Astrocyte (in vitro differentiated cells and primary cell): ENCODE results near the gene BCL2L14. TPM values are rescaled to one million over a fixed set of nuclear protein-coding genes. Genes with fewer than 3 reads are reported as not detected.

Experiments used
- DNase-seq: peaks from one replicate; pipeline ENCODE4 v3.0.0-alpha.2; 2010; ENCODE audit warnings: low read depth
- FAIRE-seq: peaks from 2 replicates; lab custom pipeline; 2011; peaks lifted over from hg19 to GRCh38; lab: Jason Lieb, UNC
- H2AFZ ChIP-seq: 2 replicates; pipeline ENCODE4 v1.6.0; 2012; ENCODE audit warnings: low read depth, low read length, inconsistent platforms
- H3K27ac ChIP-seq: 2 replicates; pipeline ENCODE4 v1.5.1; 2011; ENCODE audit warnings: low read depth, low read length, inconsistent platforms
- H3K27me3 ChIP-seq: 2 replicates; pipeline ENCODE4 v1.6.0; 2011; ENCODE audit warnings: low read length, inconsistent platforms; ENCODE audit not compliant: insufficient read depth
- H3K36me3 ChIP-seq: 2 replicates; pipeline ENCODE4 v1.5.1; 2011; ENCODE audit warnings: low read length, inconsistent platforms; ENCODE audit not compliant: insufficient read depth
- H3K4me1 ChIP-seq: 2 replicates; pipeline ENCODE4 v1.5.1; 2011; ENCODE audit warnings: low read length, inconsistent platforms; ENCODE audit not compliant: insufficient read depth
- H3K4me2 ChIP-seq: 2 replicates; pipeline ENCODE4 v1.6.0; 2012; ENCODE audit warnings: low read length, inconsistent platforms
- H3K4me3 ChIP-seq: 2 replicates; pipeline ENCODE4 v1.5.1; 2011; ENCODE audit warnings: low read depth, mild to moderate bottlenecking, low read length, inconsistent platforms; ENCODE audit not compliant: insufficient read depth
- H3K79me2 ChIP-seq: 2 replicates; pipeline ENCODE4 v1.6.0; 2012; ENCODE audit warnings: mild to moderate bottlenecking, low read length, inconsistent platforms; ENCODE audit not compliant: insufficient read depth
- H3K9ac ChIP-seq: 2 replicates; pipeline ENCODE4 v1.6.0; 2012; ENCODE audit warnings: mild to moderate bottlenecking, low read length, inconsistent platforms
- H3K9me3 ChIP-seq: 2 replicates; pipeline ENCODE4 v1.5.1; 2012; ENCODE audit warnings: low read depth, mild to moderate bottlenecking, low read length, inconsistent platforms; ENCODE audit not compliant: insufficient read depth
- H4K20me1 ChIP-seq: 2 replicates; pipeline ENCODE4 v1.6.0; 2012; ENCODE audit warnings: low read length, inconsistent platforms; ENCODE audit not compliant: insufficient read depth
- H3K27ac Mint-ChIP-seq: one replicate; pipeline ENCODE4 v1.8.0; 2021; ENCODE audit warnings: mild to moderate bottlenecking, mixed read lengths; ENCODE audit not compliant: unreplicated experiment
- H3K27me3 Mint-ChIP-seq: one replicate; pipeline ENCODE4 v1.8.0; 2021; ENCODE audit warnings: low read depth, mixed read lengths; ENCODE audit not compliant: unreplicated experiment
- H3K36me3 Mint-ChIP-seq: one replicate; pipeline ENCODE4 v1.8.0; 2021; ENCODE audit warnings: low read depth, mixed read lengths; ENCODE audit not compliant: unreplicated experiment
- H3K4me1 Mint-ChIP-seq: one replicate; pipeline ENCODE4 v1.8.0; 2021; ENCODE audit warnings: low read depth, mixed read lengths; ENCODE audit not compliant: unreplicated experiment
- H3K4me3 Mint-ChIP-seq: one replicate; pipeline ENCODE4 v1.8.0; 2021; ENCODE audit warnings: mild to moderate bottlenecking, moderate library complexity, mixed read lengths; ENCODE audit not compliant: unreplicated experiment
- H3K9me3 Mint-ChIP-seq: one replicate; pipeline ENCODE4 v1.8.0; 2021; ENCODE audit warnings: mild to moderate bottlenecking, mixed read lengths; ENCODE audit not compliant: unreplicated experiment
- EZH2 ChIP-seq: IDR thresholded peaks from 2 replicates; pipeline ENCODE4 v1.6.1; 2012; ENCODE audit warnings: mild to moderate bottlenecking, low read length, inconsistent platforms; ENCODE audit not compliant: insufficient read depth
- total RNA-seq: library from RNA; stranded (reverse); gene quantifications from 2 replicates; pipeline ENCODE4 v1.2.1, GENCODE V29; 2021
- TF ChIP-seq, protein P1 (sequence below): IDR thresholded peaks from 2 replicates; pipeline ENCODE4 v1.5.1; 2011; ENCODE audit warnings: low read depth, mild to moderate bottlenecking, inconsistent platforms, low read length, moderate library complexity; ENCODE audit not compliant: insufficient read depth

BCL2L14 gene
- total RNA-seq, 1 donor from 2014 or later, result not detected

DNA sequence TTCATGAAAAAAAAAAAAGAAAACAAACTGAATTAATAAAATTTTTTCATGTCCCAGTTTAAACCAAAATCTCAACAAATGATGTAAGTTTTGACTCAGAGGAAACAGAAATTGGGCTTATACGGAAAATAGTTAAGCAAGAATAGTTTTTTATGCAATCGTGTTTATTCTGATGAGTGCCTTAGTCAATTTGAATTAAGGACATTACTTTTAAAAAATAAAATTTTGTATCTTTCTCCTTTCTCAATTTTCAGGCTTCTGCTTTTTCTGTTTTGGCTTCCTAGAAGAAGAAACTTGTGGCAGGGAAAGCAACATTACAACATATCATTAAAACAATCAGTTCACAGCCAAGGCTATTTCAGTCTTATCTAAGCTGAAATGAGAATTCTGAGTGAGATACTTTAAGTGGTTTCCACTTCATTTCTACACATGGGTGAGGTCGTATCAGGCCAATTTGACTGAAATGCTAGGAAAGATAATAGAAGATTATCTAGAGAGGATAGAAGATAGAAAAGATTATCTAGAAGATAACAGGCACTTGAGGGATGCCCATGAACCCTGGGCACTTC, 52.4 kb downstream of the BCL2L14 start:
- H3K4me3 Mint-ChIP-seq, result no peak overlapping the region
- H3K9me3 Mint-ChIP-seq, result no peaks in the 10 kb centered on the region
- H3K27me3 Mint-ChIP-seq, result no peaks in the 10 kb centered on the region
- peaks cover 3% of the 10 kb centered on the region for H4K20me1 ChIP-seq
- no peaks in the 10 kb centered on the region for H3K79me2 ChIP-seq
- H3K36me3 Mint-ChIP-seq, result peaks cover 18% of the 10 kb centered on the region
- no peaks in the 10 kb centered on the region for H3K27me3 ChIP-seq
- no peak overlapping the region for H3K4me2 ChIP-seq
- peaks cover 25% of the 10 kb centered on the region for H3K36me3 ChIP-seq
- no peak overlapping the region for H2AFZ ChIP-seq
- DNase-seq (no peak), FAIRE-seq (no peak)
- no peaks in the 10 kb centered on the region for H3K9me3 ChIP-seq
- H3K4me1 Mint-ChIP-seq, result peaks cover 9% of the 10 kb centered on the region
- H3K27ac ChIP-seq, result no peak overlapping the region
- H3K4me1 ChIP-seq, result no peaks in the 10 kb centered on the region
- no peak overlapping the region for H3K27ac Mint-ChIP-seq
- H3K9ac ChIP-seq, result no peak overlapping the region
- H3K4me3 ChIP-seq, result no peak overlapping the region
- TF ChIP-seq EZH2, result no peak
- TF ChIP-seq, protein P1, sequence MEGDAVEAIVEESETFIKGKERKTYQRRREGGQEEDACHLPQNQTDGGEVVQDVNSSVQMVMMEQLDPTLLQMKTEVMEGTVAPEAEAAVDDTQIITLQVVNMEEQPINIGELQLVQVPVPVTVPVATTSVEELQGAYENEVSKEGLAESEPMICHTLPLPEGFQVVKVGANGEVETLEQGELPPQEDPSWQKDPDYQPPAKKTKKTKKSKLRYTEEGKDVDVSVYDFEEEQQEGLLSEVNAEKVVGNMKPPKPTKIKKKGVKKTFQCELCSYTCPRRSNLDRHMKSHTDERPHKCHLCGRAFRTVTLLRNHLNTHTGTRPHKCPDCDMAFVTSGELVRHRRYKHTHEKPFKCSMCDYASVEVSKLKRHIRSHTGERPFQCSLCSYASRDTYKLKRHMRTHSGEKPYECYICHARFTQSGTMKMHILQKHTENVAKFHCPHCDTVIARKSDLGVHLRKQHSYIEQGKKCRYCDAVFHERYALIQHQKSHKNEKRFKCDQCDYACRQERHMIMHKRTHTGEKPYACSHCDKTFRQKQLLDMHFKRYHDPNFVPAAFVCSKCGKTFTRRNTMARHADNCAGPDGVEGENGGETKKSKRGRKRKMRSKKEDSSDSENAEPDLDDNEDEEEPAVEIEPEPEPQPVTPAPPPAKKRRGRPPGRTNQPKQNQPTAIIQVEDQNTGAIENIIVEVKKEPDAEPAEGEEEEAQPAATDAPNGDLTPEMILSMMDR, result no peak

DNA sequence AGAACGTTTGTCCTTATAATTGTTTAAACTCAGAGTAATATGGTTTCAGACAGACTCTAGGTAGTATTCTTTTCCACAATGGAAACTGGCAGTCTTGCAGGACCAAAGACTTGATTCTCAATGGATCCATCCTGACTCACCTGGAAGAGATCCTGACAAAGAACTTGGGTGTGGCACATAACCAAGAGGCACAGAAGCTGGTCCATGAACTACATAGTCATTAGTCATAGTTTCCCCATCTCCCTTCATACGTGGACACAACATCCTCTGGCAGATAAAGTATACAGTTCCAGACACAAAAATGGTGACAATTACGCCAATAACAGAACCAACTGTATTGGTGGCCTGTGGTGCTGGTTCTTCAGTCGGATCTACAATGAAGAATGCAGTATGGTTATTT, 55.8 kb downstream of the BCL2L14 start:
- H3K36me3 Mint-ChIP-seq, result peaks cover 10% of the 10 kb centered on the region
- no peak for TF ChIP-seq EZH2
- TF ChIP-seq, protein P1, result no peak

DNA sequence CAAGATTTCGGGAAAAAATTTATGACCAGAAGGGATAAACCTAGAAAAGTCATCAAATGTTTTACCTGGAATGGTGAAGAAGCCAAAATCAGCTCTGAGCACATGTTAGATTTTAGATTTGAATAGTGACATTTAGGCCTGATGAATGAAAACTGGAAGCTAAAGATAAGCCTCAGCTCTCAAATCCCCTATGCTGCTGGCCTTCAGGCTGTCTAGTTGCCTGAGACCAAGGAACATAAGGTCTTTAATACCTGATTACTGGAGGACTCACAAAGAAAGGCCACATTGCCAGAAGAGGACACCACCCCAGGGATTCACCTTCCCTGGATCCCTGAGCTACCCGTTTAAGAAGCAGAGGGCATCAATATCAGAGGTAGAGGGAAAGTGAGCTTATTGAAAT, 56.6 kb downstream of the BCL2L14 start:
- no peak overlapping the region for H3K9ac ChIP-seq
- H3K27ac Mint-ChIP-seq, result no peak overlapping the region
- peaks cover 3% of the 10 kb centered on the region for H3K4me1 Mint-ChIP-seq
- H3K27ac ChIP-seq, result no peak overlapping the region
- no peaks in the 10 kb centered on the region for H3K79me2 ChIP-seq
- no peak overlapping the region for H3K4me2 ChIP-seq
- H3K9me3 Mint-ChIP-seq, result no peaks in the 10 kb centered on the region
- peaks cover 8% of the 10 kb centered on the region for H3K36me3 Mint-ChIP-seq
- no peak for TF ChIP-seq EZH2
- TF ChIP-seq, protein P1, result no peak
- no peak overlapping the region for H2AFZ ChIP-seq
- no peak for FAIRE-seq
- H3K4me3 Mint-ChIP-seq, result no peak overlapping the region
- no peak overlapping the region for H3K4me3 ChIP-seq
- H3K27me3 Mint-ChIP-seq, result no peaks in the 10 kb centered on the region
- no peak for DNase-seq
- H3K27me3 ChIP-seq, result no peaks in the 10 kb centered on the region
- no peaks in the 10 kb centered on the region for H3K9me3 ChIP-seq
- H3K4me1 ChIP-seq, result no peaks in the 10 kb centered on the region
- H3K36me3 ChIP-seq, result peaks cover 33% of the 10 kb centered on the region
- H4K20me1 ChIP-seq, result no peaks in the 10 kb centered on the region

More for the DNA sequence above, 55.8 kb downstream of the BCL2L14 start:
- no peak overlapping the region for H2AFZ ChIP-seq
- H3K36me3 ChIP-seq, result peaks cover 33% of the 10 kb centered on the region
- H3K4me3 ChIP-seq, result no peak overlapping the region
- Mint-ChIP-seq H3K4me1 (peaks cover 3% of the 10 kb centered on the region), H3K4me3 (no peak overlapping the region), H3K27me3 (no peaks in the 10 kb centered on the region), H3K9me3 (no peaks in the 10 kb centered on the region), H3K27ac (no peak overlapping the region)
- H3K9me3 ChIP-seq, result no peaks in the 10 kb centered on the region
- FAIRE-seq (no peak), DNase-seq (no peak)
- no peaks in the 10 kb centered on the region for H3K27me3 ChIP-seq
- no peaks in the 10 kb centered on the region for H4K20me1 ChIP-seq
- no peaks in the 10 kb centered on the region for H3K4me1 ChIP-seq
- H3K4me2 ChIP-seq, result no peak overlapping the region
- H3K27ac ChIP-seq, result no peak overlapping the region
- H3K9ac ChIP-seq, result no peak overlapping the region
- no peaks in the 10 kb centered on the region for H3K79me2 ChIP-seq
